ENCODE measurements around the gene PRSS8.

PRSS8 gene

DNA sequence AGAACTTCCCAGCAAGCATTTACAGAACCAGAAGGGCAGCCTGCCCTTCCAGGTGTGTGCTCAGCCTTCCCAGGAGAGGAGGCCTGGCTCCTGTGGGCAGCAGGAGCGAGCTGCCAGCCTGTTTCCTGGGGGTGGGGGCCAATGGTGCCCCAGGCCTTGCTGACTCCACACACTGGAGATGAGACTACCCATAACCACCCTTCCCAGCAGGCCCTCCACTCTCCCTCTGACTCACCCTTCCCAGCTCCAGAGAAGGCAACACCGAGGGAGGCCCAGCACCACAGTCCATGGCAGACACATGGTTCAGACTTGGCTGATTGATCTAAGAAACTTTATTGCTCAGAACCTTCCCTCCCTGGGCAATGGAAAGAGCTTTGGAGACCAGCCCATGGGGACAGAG lies 45.0 kb downstream of the PRSS8 start:
- peak overlapping the region in 2 of 3 experiments; percentile 7 to 13 for H3K4me3 Mint-ChIP-seq
- no peaks in the 10 kb centered on the region for H3K9me3 Mint-ChIP-seq
- H3K27me3 Mint-ChIP-seq (ENCODE audit: low read depth), result no peaks in the 10 kb centered on the region
- peaks cover 12% of the 10 kb centered on the region for H3K36me3 Mint-ChIP-seq (ENCODE audit: low read depth)
- H3K27ac Mint-ChIP-seq, result no peak overlapping the region
- TF ChIP-seq, protein P1, sequence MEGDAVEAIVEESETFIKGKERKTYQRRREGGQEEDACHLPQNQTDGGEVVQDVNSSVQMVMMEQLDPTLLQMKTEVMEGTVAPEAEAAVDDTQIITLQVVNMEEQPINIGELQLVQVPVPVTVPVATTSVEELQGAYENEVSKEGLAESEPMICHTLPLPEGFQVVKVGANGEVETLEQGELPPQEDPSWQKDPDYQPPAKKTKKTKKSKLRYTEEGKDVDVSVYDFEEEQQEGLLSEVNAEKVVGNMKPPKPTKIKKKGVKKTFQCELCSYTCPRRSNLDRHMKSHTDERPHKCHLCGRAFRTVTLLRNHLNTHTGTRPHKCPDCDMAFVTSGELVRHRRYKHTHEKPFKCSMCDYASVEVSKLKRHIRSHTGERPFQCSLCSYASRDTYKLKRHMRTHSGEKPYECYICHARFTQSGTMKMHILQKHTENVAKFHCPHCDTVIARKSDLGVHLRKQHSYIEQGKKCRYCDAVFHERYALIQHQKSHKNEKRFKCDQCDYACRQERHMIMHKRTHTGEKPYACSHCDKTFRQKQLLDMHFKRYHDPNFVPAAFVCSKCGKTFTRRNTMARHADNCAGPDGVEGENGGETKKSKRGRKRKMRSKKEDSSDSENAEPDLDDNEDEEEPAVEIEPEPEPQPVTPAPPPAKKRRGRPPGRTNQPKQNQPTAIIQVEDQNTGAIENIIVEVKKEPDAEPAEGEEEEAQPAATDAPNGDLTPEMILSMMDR (IDR thresholded peaks at IDR 0.05; ENCODE audit: unreplicated experiment in 3 of 3), result no peak
- peaks cover 18% of the 10 kb centered on the region for H3K4me1 Mint-ChIP-seq

DNA sequence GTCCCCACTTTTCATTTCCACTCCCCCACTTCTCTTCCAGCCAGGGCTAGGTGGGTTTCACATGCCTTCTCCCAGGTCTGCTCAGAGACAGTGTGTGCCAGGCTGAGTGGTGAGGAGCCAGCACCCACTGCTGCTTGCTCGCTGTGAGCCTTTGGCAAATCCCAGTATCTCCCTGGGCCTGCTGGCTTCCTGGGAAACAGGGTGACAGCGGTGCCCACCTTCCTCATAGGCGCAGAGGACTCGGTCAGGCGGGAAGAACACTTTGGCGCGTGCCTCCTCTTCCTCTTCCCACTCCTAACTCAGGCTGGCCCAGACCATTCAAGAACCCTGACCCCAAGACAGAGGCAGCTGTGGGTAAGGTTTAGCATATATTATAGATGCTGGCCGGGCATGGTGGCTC lies 46.3 kb downstream of the PRSS8 start:
- Mint-ChIP-seq H3K27ac (no peak overlapping the region), H3K4me1 (peaks cover 20% of the 10 kb centered on the region), H3K27me3 (ENCODE audit: low read depth) (no peaks in the 10 kb centered on the region), H3K4me3 (no peak overlapping the region), H3K9me3 (no peaks in the 10 kb centered on the region), H3K36me3 (ENCODE audit: low read depth) (peaks cover 14% of the 10 kb centered on the region)
- TF ChIP-seq, protein P1 (IDR thresholded peaks at IDR 0.05; ENCODE audit: unreplicated experiment in 3 of 3), result no peak

DNA sequence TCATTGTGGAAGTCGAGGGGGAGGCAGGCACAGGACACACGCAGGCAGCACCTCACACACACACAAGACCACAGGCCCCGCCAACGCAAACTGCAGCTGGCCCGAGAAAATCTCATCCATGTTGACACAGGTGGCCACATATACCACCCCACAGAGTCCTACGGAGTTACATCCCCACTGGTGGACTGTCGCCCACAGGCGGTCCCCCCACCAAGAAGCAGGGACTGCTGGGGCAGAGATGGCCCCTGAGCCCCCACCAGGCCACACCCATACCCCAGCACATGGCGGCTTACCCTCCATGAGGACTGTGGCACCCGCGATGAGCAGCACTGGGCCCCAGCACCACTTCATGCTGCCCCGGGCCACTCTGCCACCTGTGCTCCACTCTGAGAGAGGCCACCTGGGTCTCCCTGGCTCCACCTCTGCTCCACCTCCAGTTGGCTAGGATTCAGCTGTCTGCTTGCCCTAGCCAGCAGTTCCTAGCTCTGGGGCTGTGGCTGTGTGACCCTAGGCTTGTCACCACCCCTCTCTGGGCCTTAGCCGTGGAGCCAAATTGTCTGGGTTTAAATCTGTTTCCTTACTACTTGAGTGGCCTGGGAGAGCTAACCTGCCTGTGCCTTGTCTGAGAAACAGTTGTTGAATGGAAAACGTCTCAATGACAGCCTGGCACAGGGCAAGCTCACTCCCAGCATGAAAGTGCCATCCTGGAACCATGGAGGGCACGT lies 46.9 kb downstream of the PRSS8 start, which contains the start of gene PRSS53:
Gene PRSS53 (minus strand): TSS at position 485 of the 725 bp plus-strand sequence. CDS start 134 bp downstream, at position 351.
- Mint-ChIP-seq H3K36me3 (ENCODE audit: low read depth) (peaks cover 14% of the 10 kb centered on the region), H3K27ac (no peak within 1 kb of the TSS), H3K4me3 (no peak within 1 kb of the TSS), H3K27me3 (ENCODE audit: low read depth) (no peaks in the 10 kb centered on the region), H3K4me1 (peaks cover 15% of the 10 kb centered on the region), H3K9me3 (no peaks in the 10 kb centered on the region)
- TF ChIP-seq, protein P1 (IDR thresholded peaks at IDR 0.05; ENCODE audit: unreplicated experiment in 3 of 3), result no peak

DNA sequence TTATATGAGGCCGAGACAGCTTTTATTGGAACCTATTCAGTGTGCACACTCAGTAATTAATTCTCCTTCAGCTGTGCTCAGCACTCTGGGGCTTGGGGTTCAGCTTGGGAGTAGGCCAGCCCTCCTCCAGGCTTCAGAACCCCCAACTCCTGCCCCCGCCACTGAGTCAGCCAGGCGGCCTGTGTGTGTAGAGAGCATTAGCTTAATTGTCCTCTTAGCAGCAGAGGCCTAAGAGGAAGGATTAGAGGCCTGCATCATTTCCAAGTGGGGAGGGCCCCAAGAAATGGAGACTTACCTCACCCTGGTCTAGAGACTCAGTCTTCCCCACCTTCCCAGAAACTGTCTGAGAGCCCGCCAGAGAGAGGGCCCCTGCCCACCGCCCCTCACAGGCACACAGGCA lies 47.6 kb downstream of the PRSS8 start:
- Mint-ChIP-seq H3K27ac (no peak overlapping the region), H3K4me3 (no peak overlapping the region), H3K9me3 (no peaks in the 10 kb centered on the region), H3K4me1 (peaks cover 15% of the 10 kb centered on the region), H3K36me3 (ENCODE audit: low read depth) (peaks cover 14% of the 10 kb centered on the region), H3K27me3 (ENCODE audit: low read depth) (no peaks in the 10 kb centered on the region)
- TF ChIP-seq, protein P1 (IDR thresholded peaks at IDR 0.05; ENCODE audit: unreplicated experiment in 3 of 3), result no peak

DNA sequence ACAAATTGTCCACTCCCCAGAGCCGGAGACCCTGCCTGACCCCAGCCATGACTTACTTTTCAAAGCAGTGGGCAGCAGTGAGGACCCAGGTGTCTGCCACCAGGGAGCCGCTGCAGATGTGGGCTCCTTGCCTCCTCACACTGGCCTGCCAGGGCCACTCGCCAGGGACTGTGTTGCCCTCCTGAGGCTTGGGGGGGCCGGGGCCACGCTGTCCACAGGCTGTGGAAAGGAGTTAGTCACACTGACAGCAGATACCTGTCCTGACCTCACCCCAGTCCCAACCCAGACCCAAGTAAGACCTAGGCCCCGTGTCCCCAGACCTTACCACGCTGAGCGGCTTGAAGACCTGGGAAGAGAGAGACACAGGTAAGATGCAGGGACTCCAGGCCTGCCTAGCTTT lies 48.0 kb downstream of the PRSS8 start:
- peaks cover 14% of the 10 kb centered on the region for H3K36me3 Mint-ChIP-seq (ENCODE audit: low read depth)
- no peak overlapping the region for H3K27ac Mint-ChIP-seq
- no peak overlapping the region for H3K4me3 Mint-ChIP-seq
- H3K9me3 Mint-ChIP-seq, result no peaks in the 10 kb centered on the region
- TF ChIP-seq, protein P1 (IDR thresholded peaks at IDR 0.05; ENCODE audit: unreplicated experiment in 3 of 3), result no peak
- H3K4me1 Mint-ChIP-seq, result peaks cover 16% of the 10 kb centered on the region
- no peaks in the 10 kb centered on the region for H3K27me3 Mint-ChIP-seq (ENCODE audit: low read depth)

DNA sequence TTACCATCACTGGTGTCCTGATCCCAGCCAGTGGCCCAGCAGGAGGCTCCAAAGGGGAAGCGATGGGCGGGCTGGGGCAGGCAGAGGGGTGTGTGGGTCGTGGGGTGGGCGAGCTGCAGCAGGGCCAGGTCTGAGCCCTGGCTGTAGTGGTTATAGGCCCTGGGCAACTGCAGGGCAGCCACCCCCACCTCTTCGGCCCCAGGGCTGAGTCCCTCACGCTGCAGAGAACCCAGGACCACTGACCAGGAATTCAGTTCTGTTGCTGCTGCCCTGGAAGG lies 49.0 kb downstream of the PRSS8 start:
- Mint-ChIP-seq H3K27me3 (ENCODE audit: low read depth) (peaks cover 3% of the 10 kb centered on the region), H3K4me1 (peaks cover 21% of the 10 kb centered on the region), H3K27ac (peak overlapping the region; percentile 74 to 91 (median 85)), H3K4me3 (peak overlapping the region in 2 of 3 experiments; percentile 1 to 62), H3K36me3 (ENCODE audit: low read depth) (peaks cover 16% of the 10 kb centered on the region), H3K9me3 (no peaks in the 10 kb centered on the region)
- TF ChIP-seq, protein P1 (IDR thresholded peaks at IDR 0.05; ENCODE audit: unreplicated experiment in 3 of 3), result no peak

All from nephron (organoid).